OCI-LY7 (cell line): ENCODE results near the gene KRT83. TPM values are rescaled to one million over a fixed set of nuclear protein-coding genes. Genes with fewer than 3 reads are reported as not detected.

ENCODE experiments used
- BruUV-seq: library from RNA; stranded (reverse); fragments of 400-500 nt; replicated peaks from 2 replicates; lab custom pipeline; 2021; lab: Mats Ljungman, UMichigan
- CTCF ChIA-PET: fragments of 300-600 bp; sonication (Branson Sonifier 250); formaldehyde crosslinking; loops from one replicate; lab custom pipeline; 2022; ENCODE audit warnings: antibody characterized with exemption; ENCODE audit not compliant: unreplicated experiment; lab: Charles Lee
- POLR2A ChIA-PET: fragments of 300-600 bp; sonication (Branson Sonifier 250); formaldehyde crosslinking; loops from one replicate; lab custom pipeline; 2022; ENCODE audit warnings: antibody characterized with exemption; lab: Charles Lee
- DNase-seq: peaks from one replicate; pipeline ENCODE4 v3.0.0-alpha.2; 2015; ENCODE audit warnings: low spot score
- H2AFZ ChIP-seq: fragments of 200-600 bp; sonication (generic), shearing (Covaris generic); 2 replicates; pipeline ENCODE4 v1.6.1; 2014; ENCODE audit warnings: mild to moderate bottlenecking, antibody characterized with exemption, low read length, moderate library complexity
- H3K27ac ChIP-seq: fragments of 200-600 bp; sonication (generic); 2 replicates; pipeline ENCODE4 v1.5.1; 2014; ENCODE audit warnings: mixed run types, low read depth, mild to moderate bottlenecking, moderate library complexity, low read length, inconsistent platforms; ENCODE audit not compliant: poor library complexity, severe bottlenecking
- H3K36me3 ChIP-seq: fragments of 200-600 bp; sonication (generic); 2 replicates; pipeline ENCODE4 v1.6.1; 2014; ENCODE audit warnings: mild to moderate bottlenecking, antibody characterized with exemption, low read length, moderate library complexity, mixed read lengths; ENCODE audit not compliant: insufficient read depth
- H3K4me1 ChIP-seq: fragments of 200-600 bp; sonication (generic); 2 replicates; pipeline ENCODE4 v1.5.1; 2014; ENCODE audit warnings: mild to moderate bottlenecking, low read length; ENCODE audit not compliant: insufficient read depth, poor library complexity, severe bottlenecking
- H3K4me2 ChIP-seq: fragments of 200-600 bp; sonication (generic); 2 replicates; pipeline ENCODE4 v1.6.1; 2014; ENCODE audit warnings: mild to moderate bottlenecking, low read length
- H3K4me3 ChIP-seq: fragments of 200-600 bp; sonication (generic); 2 replicates; pipeline ENCODE4 v1.5.1; 2014; ENCODE audit warnings: mild to moderate bottlenecking, low read depth, low read length; ENCODE audit not compliant: poor library complexity, severe bottlenecking
- H3K79me2 ChIP-seq: fragments of 200-600 bp; sonication (generic); 2 replicates; pipeline ENCODE4 v1.6.1; 2016; ENCODE audit warnings: low read depth, mild to moderate bottlenecking, low read length, moderate library complexity, mixed read lengths; ENCODE audit not compliant: insufficient read depth
- H3K9me2 ChIP-seq: fragments of 200-600 bp; sonication (generic); 2 replicates; pipeline ENCODE4 v1.6.1; 2016; ENCODE audit warnings: mild to moderate bottlenecking, low read length, mixed read lengths; ENCODE audit not compliant: insufficient read depth
- H3K9me3 ChIP-seq: fragments of 200-600 bp; sonication (generic); 2 replicates; pipeline ENCODE4 v1.6.1; 2014; ENCODE audit warnings: mild to moderate bottlenecking, mixed run types, low read length, mixed read lengths
- H4K20me1 ChIP-seq: fragments of 200-600 bp; sonication (generic); 2 replicates; pipeline ENCODE4 v1.6.1; 2014; ENCODE audit warnings: mild to moderate bottlenecking, antibody characterized with exemption, low read length, moderate library complexity, mixed read lengths; ENCODE audit not compliant: insufficient read depth
- EZH2phosphoT487 ChIP-seq: fragments of 200-600 bp; sonication (generic); IDR thresholded peaks from 2 replicates; pipeline ENCODE4 v1.6.1; 2018; ENCODE audit warnings: low read depth, borderline replicate concordance, mild to moderate bottlenecking, mixed run types, antibody characterized with exemption, low read length, moderate library complexity, mixed read lengths
- intact Hi-C: fragments of 100-400 bp; cut with micrococcal nuclease; formaldehyde crosslinking; loops from one replicate; pipeline ENCODE4 v1.10.0; 2022; ENCODE audit not compliant: unreplicated experiment
- total RNA-seq, 2 experiments: library from RNA; depleted of rRNA in 1 of 2; stranded (reverse); fragments of >200 nt in 1 of 2; shearing (Covaris generic) in 1 of 2; gene quantifications; 2 replicates each; pipeline ENCODE4 v1.2.3, GENCODE V29; 2014 to 2022
- TF ChIP-seq, protein P1 (sequence below): fragments of 200-600 bp; sonication (generic); conservative IDR thresholded peaks from 2 replicates; pipeline ENCODE4 v1.5.1; 2014; ENCODE audit warnings: mild to moderate bottlenecking, antibody characterized with exemption, low read length, moderate library complexity, mixed read lengths

KRT83 gene
- total RNA-seq, 2 experiments from 2014 or later = not detected

GRCh38 chr12:52334185-52334584 lies 13.0 kb upstream of the KRT83 start:
- H3K4me3 ChIP-seq = no peak overlapping the region
- ChIA-PET CTCF (no interaction called here), POLR2A (interaction anchor here (1.1 kb wide), 1 partner anchor 447 kb away, joined by 3 read pairs; no protein-coding TSS in a partner anchor)
- no peak overlapping the region for H3K4me2 ChIP-seq
- DNase-seq = no peak
- no peak overlapping the region for H3K27ac ChIP-seq
- no peaks in the 10 kb centered on the region for H4K20me1 ChIP-seq
- H3K4me1 ChIP-seq = no peaks in the 10 kb centered on the region
- intact Hi-C loops = no loop called here
- H3K9me2 ChIP-seq = no peaks in the 10 kb centered on the region
- no peaks in the 10 kb centered on the region for H3K36me3 ChIP-seq
- H3K79me2 ChIP-seq = no peaks in the 10 kb centered on the region
- H3K9me3 ChIP-seq = no peaks in the 10 kb centered on the region
- no peak overlapping the region for H2AFZ ChIP-seq
- BruUV-seq = no TSS peak
- TF ChIP-seq, protein P1, sequence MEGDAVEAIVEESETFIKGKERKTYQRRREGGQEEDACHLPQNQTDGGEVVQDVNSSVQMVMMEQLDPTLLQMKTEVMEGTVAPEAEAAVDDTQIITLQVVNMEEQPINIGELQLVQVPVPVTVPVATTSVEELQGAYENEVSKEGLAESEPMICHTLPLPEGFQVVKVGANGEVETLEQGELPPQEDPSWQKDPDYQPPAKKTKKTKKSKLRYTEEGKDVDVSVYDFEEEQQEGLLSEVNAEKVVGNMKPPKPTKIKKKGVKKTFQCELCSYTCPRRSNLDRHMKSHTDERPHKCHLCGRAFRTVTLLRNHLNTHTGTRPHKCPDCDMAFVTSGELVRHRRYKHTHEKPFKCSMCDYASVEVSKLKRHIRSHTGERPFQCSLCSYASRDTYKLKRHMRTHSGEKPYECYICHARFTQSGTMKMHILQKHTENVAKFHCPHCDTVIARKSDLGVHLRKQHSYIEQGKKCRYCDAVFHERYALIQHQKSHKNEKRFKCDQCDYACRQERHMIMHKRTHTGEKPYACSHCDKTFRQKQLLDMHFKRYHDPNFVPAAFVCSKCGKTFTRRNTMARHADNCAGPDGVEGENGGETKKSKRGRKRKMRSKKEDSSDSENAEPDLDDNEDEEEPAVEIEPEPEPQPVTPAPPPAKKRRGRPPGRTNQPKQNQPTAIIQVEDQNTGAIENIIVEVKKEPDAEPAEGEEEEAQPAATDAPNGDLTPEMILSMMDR = no peak
- no peak for TF ChIP-seq EZH2phosphoT487

- H3K4me2 ChIP-seq = no peak overlapping the region
- H3K4me3 ChIP-seq = no peak overlapping the region
- ChIA-PET POLR2A (no interaction called here), CTCF (no interaction called here)
- no peaks in the 10 kb centered on the region for H3K4me1 ChIP-seq
- no peak for DNase-seq
- H4K20me1 ChIP-seq = no peaks in the 10 kb centered on the region
- no peaks in the 10 kb centered on the region for H3K36me3 ChIP-seq
- H3K79me2 ChIP-seq = no peaks in the 10 kb centered on the region
- no peak for TF ChIP-seq EZH2phosphoT487
- TF ChIP-seq, protein P1 = no peak
- no peak overlapping the region for H2AFZ ChIP-seq
- no TSS peak for BruUV-seq
- no peak overlapping the region for H3K27ac ChIP-seq
- H3K9me3 ChIP-seq = no peaks in the 10 kb centered on the region
- intact Hi-C loops = no loop called here
- H3K9me2 ChIP-seq = no peaks in the 10 kb centered on the region
Measured at GRCh38 chr12:52333321-52333720, 12.1 kb upstream of the KRT83 start.

- Histone ChIP-seq H3K4me1 (peaks cover under 1% of the 10 kb centered on the region), H3K4me3 (no peak overlapping the region), H3K9me2 (no peaks in the 10 kb centered on the region), H4K20me1 (no peaks in the 10 kb centered on the region), H3K9me3 (no peaks in the 10 kb centered on the region), H3K36me3 (no peaks in the 10 kb centered on the region), H3K79me2 (no peaks in the 10 kb centered on the region), H3K27ac (no peak overlapping the region), H3K4me2 (no peak overlapping the region), H2AFZ (no peak overlapping the region)
- intact Hi-C loops = no loop called here
- POLR2A ChIA-PET = interaction anchor here (0.6 kb wide), 1 partner anchor 334 kb away, joined by 5 read pairs; no protein-coding TSS in a partner anchor
- CTCF ChIA-PET = interaction anchor here (0.6 kb wide), 1 partner anchor 798 kb away, joined by 3 read pairs; no protein-coding TSS in a partner anchor
- TF ChIP-seq EZH2phosphoT487 = no peak
- TF ChIP-seq, protein P1 = no peak
- DNase-seq = no peak
- BruUV-seq = no TSS peak
Measured at GRCh38 chr12:52332381-52332780, 11.2 kb upstream of the KRT83 start.
